GM20000 (cell line): ENCODE data around the gene STK17B.

ENCODE experiments used
- DNase-seq: peaks from one replicate; pipeline ENCODE4 v3.0.0; 2012; ENCODE audit warnings: low spot score
- TF ChIP-seq, protein P1 (sequence below): IDR thresholded peaks from 2 replicates; pipeline ENCODE4 v1.5.1; 2012; ENCODE audit warnings: mild to moderate bottlenecking, control low read depth; ENCODE audit errors: extremely low read depth, missing control alignments

Gene STK17B

DNA sequence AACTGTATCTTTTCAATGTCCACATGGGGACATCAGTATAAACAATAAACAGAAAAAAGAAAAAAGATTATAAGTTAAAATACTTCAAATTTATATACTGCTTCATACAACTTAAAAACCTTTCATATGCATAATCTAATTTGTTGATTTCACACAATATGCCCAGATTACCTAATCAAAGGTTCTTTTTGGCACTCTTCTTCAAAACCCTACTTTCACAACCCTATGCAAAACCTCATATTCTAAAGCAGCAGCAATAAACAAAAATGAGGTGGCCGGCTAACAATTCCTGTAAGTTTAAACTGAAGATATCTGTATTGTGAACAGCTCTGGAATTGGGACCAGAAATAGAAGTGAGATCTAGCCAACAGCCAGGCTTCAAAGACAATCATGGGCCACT lies 28.6 kb downstream of the STK17B start:
- TF ChIP-seq, protein P1, sequence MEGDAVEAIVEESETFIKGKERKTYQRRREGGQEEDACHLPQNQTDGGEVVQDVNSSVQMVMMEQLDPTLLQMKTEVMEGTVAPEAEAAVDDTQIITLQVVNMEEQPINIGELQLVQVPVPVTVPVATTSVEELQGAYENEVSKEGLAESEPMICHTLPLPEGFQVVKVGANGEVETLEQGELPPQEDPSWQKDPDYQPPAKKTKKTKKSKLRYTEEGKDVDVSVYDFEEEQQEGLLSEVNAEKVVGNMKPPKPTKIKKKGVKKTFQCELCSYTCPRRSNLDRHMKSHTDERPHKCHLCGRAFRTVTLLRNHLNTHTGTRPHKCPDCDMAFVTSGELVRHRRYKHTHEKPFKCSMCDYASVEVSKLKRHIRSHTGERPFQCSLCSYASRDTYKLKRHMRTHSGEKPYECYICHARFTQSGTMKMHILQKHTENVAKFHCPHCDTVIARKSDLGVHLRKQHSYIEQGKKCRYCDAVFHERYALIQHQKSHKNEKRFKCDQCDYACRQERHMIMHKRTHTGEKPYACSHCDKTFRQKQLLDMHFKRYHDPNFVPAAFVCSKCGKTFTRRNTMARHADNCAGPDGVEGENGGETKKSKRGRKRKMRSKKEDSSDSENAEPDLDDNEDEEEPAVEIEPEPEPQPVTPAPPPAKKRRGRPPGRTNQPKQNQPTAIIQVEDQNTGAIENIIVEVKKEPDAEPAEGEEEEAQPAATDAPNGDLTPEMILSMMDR = no peak
- no peak for DNase-seq

DNA sequence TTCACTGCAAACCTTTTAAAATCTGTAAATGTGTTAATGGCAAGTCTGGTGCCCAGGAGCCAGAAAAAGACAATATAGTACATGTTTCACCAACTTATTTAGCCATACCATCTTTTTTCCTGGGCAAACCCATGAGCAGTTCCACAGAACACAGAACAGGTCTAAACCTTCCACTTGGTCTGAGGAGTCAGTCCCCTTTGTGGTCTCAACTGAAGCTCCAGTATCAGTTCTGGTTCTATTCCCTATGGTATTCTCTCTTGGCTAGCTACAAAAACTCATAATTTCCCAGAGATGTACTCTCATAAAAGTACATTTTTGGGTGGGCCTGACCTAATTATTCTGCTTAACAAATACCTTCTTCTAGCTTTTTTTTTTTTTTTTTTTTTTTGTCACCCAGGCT lies 31.2 kb downstream of the STK17B start:
- no peak for DNase-seq
- TF ChIP-seq, protein P1 = no peak

DNA sequence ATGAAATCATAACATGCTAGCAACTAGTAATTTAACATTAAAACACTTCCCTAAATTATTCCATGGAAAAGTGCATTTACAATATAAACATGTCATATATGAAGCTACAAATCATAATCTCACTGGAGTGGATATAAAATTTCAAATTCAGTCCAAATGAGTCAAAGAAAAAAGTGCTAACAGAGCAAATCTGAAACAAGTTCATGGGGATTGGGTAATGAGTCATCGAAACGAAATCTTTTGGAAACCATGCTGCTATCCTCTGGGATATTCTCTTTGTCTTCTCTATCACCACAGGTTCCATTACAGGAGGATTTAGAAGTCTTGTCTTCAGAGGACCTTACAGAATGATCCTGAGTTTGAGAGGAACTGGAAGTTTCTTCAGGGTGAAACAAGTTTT lies 34.1 kb downstream of the STK17B start:
- DNase-seq = no peak
- TF ChIP-seq, protein P1 = no peak

DNA sequence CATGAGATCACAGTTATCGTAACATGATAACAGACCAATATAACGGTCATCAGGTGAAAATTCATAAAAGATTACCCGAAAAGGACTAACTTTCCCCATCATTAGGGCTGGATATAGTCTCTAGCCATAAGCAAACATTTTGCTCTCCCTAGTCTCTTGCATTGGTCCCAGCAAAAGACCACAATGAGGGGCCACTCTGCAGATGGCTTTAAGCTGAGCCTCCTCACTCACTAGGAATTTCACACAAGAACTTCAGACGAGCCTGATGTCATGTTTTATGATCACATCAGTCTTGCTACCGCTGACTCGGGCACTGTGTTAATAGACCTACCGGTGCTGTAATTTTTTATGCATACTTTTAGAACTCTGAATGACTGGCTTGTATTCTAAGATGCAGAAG lies 35.2 kb downstream of the STK17B start:
- TF ChIP-seq, protein P1 = no peak
- DNase-seq = no peak

DNA sequence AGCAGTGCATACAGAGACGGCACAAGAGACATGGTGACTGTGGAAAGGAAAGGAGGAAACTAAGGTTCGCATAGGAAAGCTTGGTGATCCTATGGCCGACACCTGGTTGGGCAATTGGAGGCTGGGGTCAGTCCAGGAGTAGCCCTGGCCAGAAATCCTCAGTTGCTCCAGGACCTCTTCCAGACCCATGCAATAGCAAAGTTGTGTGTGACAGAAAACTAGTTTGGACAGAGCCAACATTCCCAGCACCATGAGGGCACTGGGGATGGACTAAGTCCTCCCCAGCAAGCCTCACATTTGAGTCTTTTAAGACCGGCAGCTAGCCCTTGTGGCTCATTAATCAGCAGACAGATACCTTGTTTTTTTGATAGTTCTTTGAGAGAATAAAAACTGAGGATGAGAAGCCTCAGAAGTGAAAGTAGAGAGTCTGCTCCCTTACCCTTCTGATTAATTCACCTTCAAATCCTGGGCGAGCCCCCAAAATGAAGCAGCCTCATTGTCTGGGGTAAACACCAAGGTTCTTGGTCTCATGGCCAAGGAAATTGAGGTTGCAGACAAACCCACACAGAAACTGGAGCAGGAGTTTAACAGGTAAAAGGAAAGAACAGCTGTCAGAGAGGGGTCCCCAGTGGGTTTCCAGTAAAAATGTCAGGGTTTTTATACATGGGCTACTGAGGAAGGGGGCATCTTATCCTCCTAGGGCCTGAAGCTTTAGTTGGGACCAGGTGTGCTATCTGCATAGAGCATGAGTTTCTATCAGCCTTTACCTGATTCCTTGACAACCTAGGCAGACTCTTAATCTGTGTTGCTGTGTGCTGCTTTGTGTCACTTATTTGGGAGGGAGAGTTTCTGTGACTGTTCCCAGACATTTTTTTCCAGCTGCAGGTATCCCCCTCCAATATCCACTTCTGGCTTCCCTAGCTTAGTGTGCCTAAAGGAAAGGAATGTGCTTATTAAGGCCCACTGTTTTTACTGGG lies 39.1 kb downstream of the STK17B start:
- no peak for DNase-seq
- TF ChIP-seq, protein P1 = no peak

DNA sequence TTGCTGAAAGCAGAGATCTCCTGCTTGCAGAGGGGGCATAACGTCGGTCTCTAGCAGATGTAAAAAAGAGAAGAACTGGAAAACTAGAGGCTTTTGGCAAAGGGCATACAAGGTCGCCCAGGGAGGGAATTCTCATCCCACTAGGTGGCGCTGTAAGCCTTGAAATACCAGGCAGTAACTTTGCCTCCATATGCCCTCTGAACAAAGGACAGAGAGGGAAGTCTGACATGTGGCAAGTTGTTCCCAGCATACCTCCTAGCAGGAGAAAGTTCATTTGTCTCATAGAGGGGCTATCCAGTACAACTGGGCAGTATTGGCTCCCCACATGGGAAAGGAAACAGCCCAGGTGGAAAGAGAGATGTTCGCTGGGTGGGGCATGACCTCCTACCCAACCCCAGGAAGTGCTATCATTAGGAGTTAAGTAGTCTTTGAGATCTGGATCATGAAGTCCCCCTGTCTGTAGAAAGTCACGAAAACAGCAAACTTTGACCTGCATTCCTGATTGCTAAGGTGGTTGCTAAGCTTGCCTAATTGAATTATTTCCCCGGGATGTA lies 39.9 kb downstream of the STK17B start:
- TF ChIP-seq, protein P1 = peak; percentile 8

More for the DNA sequence above, 39.9 kb downstream of the STK17B start:
- DNase-seq = peak; percentile 9
